KOPT-K1 (cell line): ENCODE data around the gene SHOC1.

Experiments used
- H3K27ac ChIP-seq: fragments of 200-600 bp; sonication (generic); 2 replicates; pipeline ENCODE4 v1.5.1; 2016; ENCODE audit warnings: antibody characterized with exemption, mild to moderate bottlenecking, low read depth, low read length; ENCODE audit not compliant: poor library complexity, severe bottlenecking
- H3K36me3 ChIP-seq: fragments of 200-600 bp; sonication (generic); 2 replicates; pipeline ENCODE4 v1.5.1; 2017; ENCODE audit warnings: antibody characterized with exemption, mild to moderate bottlenecking, low read length, moderate library complexity; ENCODE audit not compliant: insufficient read depth
- H3K9me3 ChIP-seq: fragments of 200-600 bp; sonication (generic); 2 replicates; pipeline ENCODE4 v1.5.1; 2017; ENCODE audit warnings: antibody characterized with exemption, low read length, mild to moderate bottlenecking; ENCODE audit not compliant: insufficient read depth, poor library complexity, severe bottlenecking

SHOC1 gene

DNA sequence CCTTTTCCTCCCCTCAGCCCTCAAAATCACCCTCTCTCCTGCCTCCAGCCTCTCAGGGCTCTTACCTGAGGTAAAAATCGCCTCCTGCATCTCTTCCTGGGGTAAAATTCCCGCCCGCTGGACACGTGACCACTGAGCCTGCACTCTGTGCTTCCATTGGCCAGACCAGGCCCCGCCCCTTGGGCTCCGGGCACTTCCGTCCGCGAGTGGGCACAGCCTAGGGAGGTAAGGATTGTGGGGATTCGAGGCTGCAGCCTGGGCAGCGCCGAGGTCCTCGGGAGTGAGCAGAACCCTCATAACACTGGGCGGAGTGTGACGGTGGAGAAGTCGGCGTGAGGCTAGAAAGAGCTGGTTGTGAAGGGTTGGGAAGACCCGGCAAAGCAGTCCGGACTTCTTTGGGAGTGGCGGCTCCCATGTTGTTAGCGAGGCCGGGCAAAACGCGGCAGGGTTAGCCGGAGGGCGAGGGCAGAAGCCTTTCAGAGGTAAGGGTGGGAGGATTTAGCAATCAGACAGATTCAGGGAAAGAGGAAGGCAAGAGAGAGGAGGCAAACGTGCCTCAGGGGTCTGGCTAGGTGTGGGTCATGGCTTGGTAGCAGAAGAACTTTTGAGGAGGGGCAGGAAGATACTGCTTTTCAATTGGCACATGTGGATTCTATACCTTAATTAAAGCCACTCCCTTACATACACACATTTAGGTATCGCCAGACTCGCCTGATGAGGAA, at the start of gene SHOC1:
Gene SHOC1, minus strand, starts transcription at position 103 of the 722 bp plus-strand sequence. CDS start 3,519 bp downstream, outside the sequence.
- no peak within 1 kb of the TSS for H3K27ac ChIP-seq

DNA sequence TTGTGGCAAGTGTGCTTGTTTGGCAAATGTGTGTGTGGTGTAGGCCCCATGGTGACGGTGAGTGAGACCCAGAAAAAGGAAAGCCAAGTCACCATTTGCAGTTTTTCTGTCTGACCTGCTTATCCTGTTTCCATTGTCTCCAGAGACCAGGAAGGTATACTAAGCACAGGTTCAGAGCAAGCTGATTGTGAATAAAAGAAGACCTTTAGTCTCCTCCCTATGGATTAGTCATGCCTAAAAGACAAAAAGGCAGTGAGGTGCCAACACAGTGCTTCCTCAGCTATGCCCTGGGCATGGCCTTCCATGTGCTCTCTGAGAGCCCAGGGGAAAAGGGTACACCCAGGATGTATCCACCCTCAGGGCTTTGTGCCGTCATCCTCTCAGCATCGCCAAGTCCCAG, 49.2 kb upstream of the SHOC1 start:
- no peak overlapping the region for H3K27ac ChIP-seq
- no peaks in the 10 kb centered on the region for H3K36me3 ChIP-seq
- no peaks in the 10 kb centered on the region for H3K9me3 ChIP-seq

More for the DNA sequence above, at the start of gene SHOC1:
- H3K36me3 ChIP-seq: no peaks in the 10 kb centered on the region
- H3K9me3 ChIP-seq: no peaks in the 10 kb centered on the region

GRCh38 chr9:111842313-111842712, 47.6 kb upstream of the SHOC1 start:
- Histone ChIP-seq H3K9me3 (no peaks in the 10 kb centered on the region), H3K27ac (no peak overlapping the region), H3K36me3 (no peaks in the 10 kb centered on the region)

GRCh38 chr9:111840442-111840841, 45.7 kb upstream of the SHOC1 start:
- Histone ChIP-seq H3K36me3 (no peaks in the 10 kb centered on the region), H3K27ac (no peak overlapping the region), H3K9me3 (no peaks in the 10 kb centered on the region)

- Histone ChIP-seq H3K36me3 (no peaks in the 10 kb centered on the region), H3K27ac (no peak overlapping the region), H3K9me3 (no peaks in the 10 kb centered on the region)
Observed at GRCh38 chr9:111839987-111840386, 45.2 kb upstream of the SHOC1 start.

- Histone ChIP-seq H3K9me3 (no peaks in the 10 kb centered on the region), H3K27ac (no peak overlapping the region), H3K36me3 (no peaks in the 10 kb centered on the region)
Observed at GRCh38 chr9:111839387-111839786, 44.6 kb upstream of the SHOC1 start.

GRCh38 chr9:111838439-111838838, 43.7 kb upstream of the SHOC1 start:
- H3K27ac ChIP-seq: no peak overlapping the region
- no peaks in the 10 kb centered on the region for H3K36me3 ChIP-seq
- H3K9me3 ChIP-seq: no peaks in the 10 kb centered on the region

GRCh38 chr9:111836311-111836710, 41.6 kb upstream of the SHOC1 start:
- Histone ChIP-seq H3K9me3 (no peaks in the 10 kb centered on the region), H3K36me3 (no peaks in the 10 kb centered on the region), H3K27ac (no peak overlapping the region)

- no peaks in the 10 kb centered on the region for H3K36me3 ChIP-seq
- H3K27ac ChIP-seq: no peak overlapping the region
- H3K9me3 ChIP-seq: no peaks in the 10 kb centered on the region
Observed at GRCh38 chr9:111833941-111834340, 39.2 kb upstream of the SHOC1 start.

DNA sequence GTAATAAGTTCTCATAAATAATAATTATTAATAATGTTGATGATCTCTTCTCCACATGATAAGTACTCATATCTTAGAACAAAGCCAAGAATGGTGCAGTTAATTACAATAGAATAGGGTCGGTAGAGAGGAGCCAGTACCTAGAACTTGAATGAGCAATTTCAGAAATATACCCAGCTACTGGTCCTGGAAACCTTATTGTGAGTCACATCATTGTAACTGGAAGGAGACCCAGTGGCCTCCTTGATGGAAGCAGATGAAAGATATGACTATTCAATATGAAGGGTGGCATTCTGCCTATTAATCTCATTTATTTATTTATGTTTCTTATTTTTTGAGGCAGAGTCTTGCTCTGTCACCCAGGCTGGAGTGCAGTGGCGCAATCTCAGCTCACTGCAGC, 37.7 kb upstream of the SHOC1 start:
- Histone ChIP-seq H3K36me3 (no peaks in the 10 kb centered on the region), H3K9me3 (no peaks in the 10 kb centered on the region), H3K27ac (no peak overlapping the region)

GRCh38 chr9:111831371-111832108, 36.8 kb upstream of the SHOC1 start:
- H3K36me3 ChIP-seq: no peaks in the 10 kb centered on the region
- no peak overlapping the region for H3K27ac ChIP-seq
- no peaks in the 10 kb centered on the region for H3K9me3 ChIP-seq

GRCh38 chr9:111828193-111828592, 33.5 kb upstream of the SHOC1 start:
- no peak overlapping the region for H3K27ac ChIP-seq
- H3K9me3 ChIP-seq: no peaks in the 10 kb centered on the region
- no peaks in the 10 kb centered on the region for H3K36me3 ChIP-seq

GRCh38 chr9:111825468-111826145, 30.9 kb upstream of the SHOC1 start:
- no peak overlapping the region for H3K27ac ChIP-seq

DNA sequence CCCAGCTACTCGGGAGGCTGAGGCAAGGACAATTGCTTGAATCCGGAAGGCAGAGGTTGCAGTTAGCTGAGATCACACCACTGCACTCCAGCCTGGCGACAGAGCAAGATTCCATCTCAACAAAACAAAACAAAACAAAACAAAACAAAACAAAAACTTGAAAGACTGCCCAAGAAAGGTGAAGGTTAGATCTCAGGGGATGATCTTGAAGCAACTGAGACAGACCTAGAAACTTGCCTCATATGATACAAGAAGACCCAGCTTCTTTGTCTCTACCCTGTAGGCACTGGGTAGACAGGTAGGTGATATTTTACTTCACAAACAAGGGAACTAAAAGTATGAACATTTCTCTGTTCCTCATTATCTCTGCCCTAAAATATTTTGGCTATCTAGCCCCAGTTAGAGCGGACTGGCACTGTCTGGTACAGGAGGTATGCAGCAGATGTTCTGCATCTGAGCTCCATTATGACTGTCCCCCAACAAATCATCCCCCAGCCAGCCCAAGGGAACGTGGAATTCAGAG, 26.3 kb upstream of the SHOC1 start:
- Histone ChIP-seq H3K27ac (no peak overlapping the region), H3K36me3 (no peaks in the 10 kb centered on the region), H3K9me3 (no peaks in the 10 kb centered on the region)

More at GRCh38 chr9:111825468-111826145, 30.9 kb upstream of the SHOC1 start:
- Histone ChIP-seq H3K9me3 (no peaks in the 10 kb centered on the region), H3K36me3 (no peaks in the 10 kb centered on the region)

- no peaks in the 10 kb centered on the region for H3K36me3 ChIP-seq
- H3K9me3 ChIP-seq: no peaks in the 10 kb centered on the region
- no peak overlapping the region for H3K27ac ChIP-seq
Observed at GRCh38 chr9:111819360-111819759, 24.6 kb upstream of the SHOC1 start.
